ENCODE results near the gene SERPINA7. TPM values are rescaled to one million over a fixed set of nuclear protein-coding genes. Genes with fewer than 3 reads are reported as not detected.

The SERPINA7 gene
- not detected in 2 replicates for total RNA-seq
- not detected in 2 replicates for polyA plus RNA-seq
- polyA plus RNA-seq (2012) = not detected in 2 replicates
- polyA minus RNA-seq (ENCODE audit: low replicate concordance) = not detected in 2 replicates

DNA sequence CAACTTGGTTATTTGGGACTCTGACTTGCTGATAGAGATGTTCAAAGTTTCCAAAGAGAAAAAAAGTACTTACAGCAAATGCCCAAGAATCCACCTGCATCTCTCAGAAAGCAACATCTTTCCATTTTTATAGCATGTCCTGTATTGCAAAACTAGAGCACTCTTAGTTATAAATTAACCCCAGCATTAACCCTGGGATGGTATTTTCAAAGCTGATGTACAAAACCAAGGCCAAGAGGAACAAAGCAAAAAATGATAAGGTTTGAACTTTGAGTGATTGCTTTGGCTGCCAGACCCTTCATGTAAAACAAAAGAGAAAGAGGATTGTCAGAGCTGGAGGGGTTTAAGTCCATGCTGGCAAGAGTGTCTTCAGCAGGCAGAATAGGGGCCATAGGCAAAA lies at the start of gene SERPINA7:
TSS of gene SERPINA7 (minus strand) at position 103 of the 400 bp plus-strand sequence. CDS start 1,669 bp downstream, outside the sequence.
- no peak within 1 kb of the TSS for H3K4me3 ChIP-seq (replicated peaks in 1 of 4; ENCODE audit: control extremely low read depth in 1 of 4, insufficient read depth in 1 of 4, low read depth in 3 of 4, low read length in 4 of 4)

GRCh38 chrX:106069048-106069447 lies 30.5 kb upstream of the SERPINA7 start:
- Histone ChIP-seq H3K4me1 (ENCODE audit: control insufficient read depth, extremely low read depth, insufficient read depth, low read length) (no peaks in the 10 kb centered on the region), H3K9me3 (ENCODE audit: control insufficient read depth, insufficient read depth, low read depth, low read length) (no peaks in the 10 kb centered on the region), H3K27me3 (ENCODE audit: control insufficient read depth, insufficient read depth, low read length) (no peaks in the 10 kb centered on the region), H3K4me3 (replicated peaks in 1 of 4; ENCODE audit: control extremely low read depth in 1 of 4, insufficient read depth in 1 of 4, low read depth in 3 of 4, low read length in 4 of 4) (no peak overlapping the region), H3K79me2 (ENCODE audit: control insufficient read depth, insufficient read depth, low read length) (no peaks in the 10 kb centered on the region), H3K36me3 (ENCODE audit: control insufficient read depth, insufficient read depth, low read length) (no peaks in the 10 kb centered on the region), H3K9ac (ENCODE audit: insufficient read depth, low read length) (no peak overlapping the region), H3K4me2 (ENCODE audit: extremely low read depth, insufficient read depth, low read length) (no peak overlapping the region), H2AFZ (ENCODE audit: low read length) (no peak overlapping the region), H4K20me1 (ENCODE audit: control insufficient read depth, extremely low read depth, insufficient read depth, low read length) (no peaks in the 10 kb centered on the region), H3K27ac (ENCODE audit: insufficient read depth, low read length) (no peak overlapping the region)
- no peak for DNase-seq (ENCODE audit: low read depth in 2 of 2)
- TF ChIP-seq, protein P1, sequence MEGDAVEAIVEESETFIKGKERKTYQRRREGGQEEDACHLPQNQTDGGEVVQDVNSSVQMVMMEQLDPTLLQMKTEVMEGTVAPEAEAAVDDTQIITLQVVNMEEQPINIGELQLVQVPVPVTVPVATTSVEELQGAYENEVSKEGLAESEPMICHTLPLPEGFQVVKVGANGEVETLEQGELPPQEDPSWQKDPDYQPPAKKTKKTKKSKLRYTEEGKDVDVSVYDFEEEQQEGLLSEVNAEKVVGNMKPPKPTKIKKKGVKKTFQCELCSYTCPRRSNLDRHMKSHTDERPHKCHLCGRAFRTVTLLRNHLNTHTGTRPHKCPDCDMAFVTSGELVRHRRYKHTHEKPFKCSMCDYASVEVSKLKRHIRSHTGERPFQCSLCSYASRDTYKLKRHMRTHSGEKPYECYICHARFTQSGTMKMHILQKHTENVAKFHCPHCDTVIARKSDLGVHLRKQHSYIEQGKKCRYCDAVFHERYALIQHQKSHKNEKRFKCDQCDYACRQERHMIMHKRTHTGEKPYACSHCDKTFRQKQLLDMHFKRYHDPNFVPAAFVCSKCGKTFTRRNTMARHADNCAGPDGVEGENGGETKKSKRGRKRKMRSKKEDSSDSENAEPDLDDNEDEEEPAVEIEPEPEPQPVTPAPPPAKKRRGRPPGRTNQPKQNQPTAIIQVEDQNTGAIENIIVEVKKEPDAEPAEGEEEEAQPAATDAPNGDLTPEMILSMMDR (conservative IDR thresholded peaks at IDR 0.05 in 1 of 2, IDR thresholded peaks at IDR 0.05 in 1 of 2; ENCODE audit: low read depth in 1 of 2, low read length in 2 of 2) = no peak
- no peak for TF ChIP-seq EZH2 (IDR thresholded peaks at IDR 0.05; ENCODE audit: low read length, missing control alignments)

More for the DNA sequence above, at the start of gene SERPINA7:
- Histone ChIP-seq H3K9me3 (ENCODE audit: control insufficient read depth, insufficient read depth, low read depth, low read length) (no peaks in the 10 kb centered on the region), H3K27me3 (ENCODE audit: control insufficient read depth, insufficient read depth, low read length) (no peaks in the 10 kb centered on the region), H3K27ac (ENCODE audit: insufficient read depth, low read length) (no peak within 1 kb of the TSS), H3K4me1 (ENCODE audit: control insufficient read depth, extremely low read depth, insufficient read depth, low read length) (no peaks in the 10 kb centered on the region), H3K79me2 (ENCODE audit: control insufficient read depth, insufficient read depth, low read length) (no peaks in the 10 kb centered on the region), H4K20me1 (ENCODE audit: control insufficient read depth, extremely low read depth, insufficient read depth, low read length) (no peaks in the 10 kb centered on the region), H3K36me3 (ENCODE audit: control insufficient read depth, insufficient read depth, low read length) (no peaks in the 10 kb centered on the region), H3K4me2 (ENCODE audit: extremely low read depth, insufficient read depth, low read length) (no peak within 1 kb of the TSS), H2AFZ (ENCODE audit: low read length) (no peak within 1 kb of the TSS), H3K9ac (ENCODE audit: insufficient read depth, low read length) (no peak within 1 kb of the TSS)
- TF ChIP-seq, protein P1 (conservative IDR thresholded peaks at IDR 0.05 in 1 of 2, IDR thresholded peaks at IDR 0.05 in 1 of 2; ENCODE audit: low read depth in 1 of 2, low read length in 2 of 2) = no peak
- no peak for TF ChIP-seq EZH2 (IDR thresholded peaks at IDR 0.05; ENCODE audit: low read length, missing control alignments)
- no peak for DNase-seq (ENCODE audit: low read depth in 2 of 2)

GRCh38 chrX:106050054-106050453 lies 11.5 kb upstream of the SERPINA7 start:
- no peaks in the 10 kb centered on the region for H3K27me3 ChIP-seq (ENCODE audit: control insufficient read depth, insufficient read depth, low read length)
- H3K4me1 ChIP-seq (ENCODE audit: control insufficient read depth, extremely low read depth, insufficient read depth, low read length) = no peaks in the 10 kb centered on the region
- H3K4me2 ChIP-seq (ENCODE audit: extremely low read depth, insufficient read depth, low read length) = no peak overlapping the region
- TF ChIP-seq, protein P1 (conservative IDR thresholded peaks at IDR 0.05 in 1 of 2, IDR thresholded peaks at IDR 0.05 in 1 of 2; ENCODE audit: low read depth in 1 of 2, low read length in 2 of 2) = no peak
- TF ChIP-seq EZH2 (IDR thresholded peaks at IDR 0.05; ENCODE audit: low read length, missing control alignments) = no peak
- no peaks in the 10 kb centered on the region for H3K36me3 ChIP-seq (ENCODE audit: control insufficient read depth, insufficient read depth, low read length)
- no peak overlapping the region for H3K4me3 ChIP-seq (replicated peaks in 1 of 4; ENCODE audit: control extremely low read depth in 1 of 4, insufficient read depth in 1 of 4, low read depth in 3 of 4, low read length in 4 of 4)
- no peaks in the 10 kb centered on the region for H4K20me1 ChIP-seq (ENCODE audit: control insufficient read depth, extremely low read depth, insufficient read depth, low read length)
- H2AFZ ChIP-seq (ENCODE audit: low read length) = no peak overlapping the region
- H3K9ac ChIP-seq (ENCODE audit: insufficient read depth, low read length) = no peak overlapping the region
- DNase-seq (ENCODE audit: low read depth in 2 of 2) = no peak
- H3K9me3 ChIP-seq (ENCODE audit: control insufficient read depth, insufficient read depth, low read depth, low read length) = no peaks in the 10 kb centered on the region
- H3K79me2 ChIP-seq (ENCODE audit: control insufficient read depth, insufficient read depth, low read length) = no peaks in the 10 kb centered on the region
- no peak overlapping the region for H3K27ac ChIP-seq (ENCODE audit: insufficient read depth, low read length)
